Breast epithelium (tissue), 4 donors: ENCODE data around the gene PIGH. TPM values are rescaled to one million over a fixed set of nuclear protein-coding genes. Genes with fewer than 3 reads are reported as not detected.
"Not testable (repeated sequence)": the region's sequence is repeated elsewhere in the genome, so short reads cannot be mapped to it uniquely, and the experiment has no call there.

Experiments
- DNase-seq, 2 donors: peaks; one replicate each; pipeline ENCODE4 v3.0.0-alpha.2; 2019; ENCODE audit warnings: low spot score in 2 of 2
- H3K27ac ChIP-seq, 2 donors: fragments of 200-600 bp; sonication (generic) in 1 of 2; one replicate each; pipeline ENCODE4 v1.5.1; 2016 to 2019; ENCODE audit warnings: mild to moderate bottlenecking in 1 of 2
- H3K27me3 ChIP-seq, 2 donors: fragments of 200-600 bp; sonication (generic) in 1 of 2; one replicate each; pipeline versions ENCODE4 v1.5.1 to v1.6.0; 2017 to 2019; ENCODE audit warnings: control low read depth in 1 of 2, mild to moderate bottlenecking in 1 of 2
- H3K36me3 ChIP-seq: fragments of 200-600 bp; one replicate; pipeline ENCODE4 v1.5.1; 2019
- H3K4me1 ChIP-seq, 2 donors: fragments of 200-600 bp; sonication (generic); one replicate each; pipeline ENCODE4 v1.5.1; 2016 to 2019; ENCODE audit warnings: control low read depth in 1 of 2
- H3K4me3 ChIP-seq, 3 donors: fragments of 200-600 bp; sonication (generic); 1 replicate in 2 of 3; 2 replicates in 1 of 3; pipeline ENCODE4 v1.5.1; 2016 to 2019; ENCODE audit warnings: mild to moderate bottlenecking in 3 of 3, moderate library complexity in 2 of 3
- H3K9me3 ChIP-seq, 2 donors: fragments of 200-600 bp; sonication (generic) in 1 of 2; one replicate each; pipeline ENCODE4 v1.5.1; 2016 to 2019; ENCODE audit warnings: control low read depth in 1 of 2
- POLR2A ChIP-seq: fragments of 450-650 bp; IDR thresholded peaks from one replicate; pipeline ENCODE4 v1.6.1; 2016; ENCODE audit warnings: antibody characterized with exemption, mild to moderate bottlenecking, moderate library complexity
- POLR2AphosphoS5 ChIP-seq, 3 donors: sonication (generic); formaldehyde crosslinking; IDR thresholded peaks; one replicate each; pipeline ENCODE4 v1.6.1; 2017; ENCODE audit warnings: antibody characterized with exemption in 3 of 3
- intact Hi-C: fragments of 100-400 bp; cut with DNase I; formaldehyde crosslinking; loops from one replicate; pipeline ENCODE4 v1.15.1; 2023; ENCODE audit warnings: low total_unique reads
- total RNA-seq, 3 donors: library from RNA; depleted of rRNA; stranded (reverse); fragments of >200 nt; gene quantifications; one replicate each; pipeline ENCODE4 v1.1.0, GENCODE V29; 2016
- TF ChIP-seq, protein P1 (sequence below), 3 donors: fragments of 450-650 bp; IDR thresholded peaks; one replicate each; pipeline ENCODE4 v1.5.1; 2016 to 2017; ENCODE audit warnings: antibody characterized with exemption in 3 of 3, mild to moderate bottlenecking in 3 of 3, moderate library complexity in 3 of 3

Gene PIGH
- total RNA-seq, 3 donors from 2014 or later = 32.8 to 37.6 (median 33.8) TPM

GRCh38 chr14:67544590-67544989 is 55.5 kb downstream of the PIGH start:
- Histone ChIP-seq H3K36me3 (no peaks in the 10 kb centered on the region), H3K4me3 (no peak overlapping the region), H3K9me3 (no peaks in the 10 kb centered on the region), H3K27ac (no peak overlapping the region), H3K4me1 (no peaks in the 10 kb centered on the region), H3K27me3 (no peaks in the 10 kb centered on the region)
- intact Hi-C loops = no loop called here
- TF ChIP-seq, protein P1, sequence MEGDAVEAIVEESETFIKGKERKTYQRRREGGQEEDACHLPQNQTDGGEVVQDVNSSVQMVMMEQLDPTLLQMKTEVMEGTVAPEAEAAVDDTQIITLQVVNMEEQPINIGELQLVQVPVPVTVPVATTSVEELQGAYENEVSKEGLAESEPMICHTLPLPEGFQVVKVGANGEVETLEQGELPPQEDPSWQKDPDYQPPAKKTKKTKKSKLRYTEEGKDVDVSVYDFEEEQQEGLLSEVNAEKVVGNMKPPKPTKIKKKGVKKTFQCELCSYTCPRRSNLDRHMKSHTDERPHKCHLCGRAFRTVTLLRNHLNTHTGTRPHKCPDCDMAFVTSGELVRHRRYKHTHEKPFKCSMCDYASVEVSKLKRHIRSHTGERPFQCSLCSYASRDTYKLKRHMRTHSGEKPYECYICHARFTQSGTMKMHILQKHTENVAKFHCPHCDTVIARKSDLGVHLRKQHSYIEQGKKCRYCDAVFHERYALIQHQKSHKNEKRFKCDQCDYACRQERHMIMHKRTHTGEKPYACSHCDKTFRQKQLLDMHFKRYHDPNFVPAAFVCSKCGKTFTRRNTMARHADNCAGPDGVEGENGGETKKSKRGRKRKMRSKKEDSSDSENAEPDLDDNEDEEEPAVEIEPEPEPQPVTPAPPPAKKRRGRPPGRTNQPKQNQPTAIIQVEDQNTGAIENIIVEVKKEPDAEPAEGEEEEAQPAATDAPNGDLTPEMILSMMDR (IDR thresholded peaks at IDR 0.05) = no peak
- no peak for DNase-seq

DNA sequence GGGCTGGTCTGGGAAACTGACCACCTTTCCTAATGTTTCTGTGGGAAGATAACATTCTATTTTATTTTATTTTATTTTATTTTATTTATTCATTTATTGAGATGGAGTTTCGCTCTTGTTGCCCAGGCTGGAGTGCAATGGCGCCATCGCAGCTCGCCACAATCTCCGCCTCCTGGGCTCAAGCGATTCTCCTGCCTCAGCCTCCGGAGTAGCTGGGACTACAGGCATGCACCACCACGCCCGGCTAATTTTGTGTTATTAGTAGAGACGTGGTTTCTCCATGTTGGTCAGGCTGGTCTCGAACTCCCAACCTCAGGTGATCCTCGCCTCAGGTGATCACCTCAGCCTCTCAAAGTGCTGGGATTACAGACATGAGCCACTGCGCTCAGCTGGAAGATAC is 57.4 kb downstream of the PIGH start:
- H3K27ac ChIP-seq, H3K27me3 ChIP-seq, DNase-seq, H3K36me3 ChIP-seq, H3K4me3 ChIP-seq, H3K9me3 ChIP-seq, intact Hi-C loops, H3K4me1 ChIP-seq: not testable (repeated sequence)

DNA sequence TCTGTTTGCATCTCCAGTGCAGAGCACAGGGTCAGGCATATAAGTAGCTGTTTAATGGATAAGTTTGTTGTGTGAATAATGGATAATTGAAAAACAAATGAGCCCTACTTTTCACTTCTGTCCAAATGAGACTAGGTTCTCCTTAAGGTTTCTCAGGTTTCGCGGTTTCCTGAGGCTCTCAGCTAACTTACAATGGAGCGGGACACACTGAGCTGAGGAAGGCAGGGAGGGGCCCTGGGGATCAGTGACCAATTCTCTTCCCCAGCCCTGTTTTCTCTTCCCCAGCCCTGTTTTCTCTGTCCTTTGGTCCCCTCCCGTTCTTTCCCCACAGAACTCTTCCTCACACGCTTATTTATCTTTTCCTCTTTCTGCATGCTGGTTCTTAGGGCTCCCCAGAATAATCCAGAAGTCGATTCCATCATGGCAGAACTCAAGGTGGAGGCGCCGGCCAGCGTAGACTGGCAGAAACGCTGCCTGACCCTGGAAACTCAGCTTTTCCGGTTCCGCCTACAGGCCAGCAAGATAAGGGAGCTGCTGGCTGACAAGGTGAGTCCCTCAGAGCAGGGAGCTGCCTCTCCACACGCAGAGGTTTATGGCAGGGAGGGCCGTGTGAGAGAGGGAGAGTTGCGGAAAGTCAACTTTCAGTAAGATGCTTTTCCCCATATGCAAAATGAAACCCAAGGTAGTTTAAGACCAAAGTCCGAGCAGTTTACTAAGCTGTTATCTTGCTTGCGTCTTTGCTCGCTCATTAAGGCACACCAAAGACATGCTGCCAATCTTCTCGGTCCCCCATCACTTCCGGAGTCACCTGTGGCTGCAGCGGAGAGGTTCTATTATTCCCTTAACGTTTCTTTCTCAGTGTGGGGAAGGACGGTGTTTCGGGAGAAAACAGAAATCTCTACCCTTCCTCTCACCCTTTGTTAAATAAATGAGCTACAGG is 58.4 kb downstream of the PIGH start:
- no peaks in the 10 kb centered on the region for H3K9me3 ChIP-seq
- TF ChIP-seq POLR2AphosphoS5 (IDR thresholded peaks at IDR 0.05) = no peak
- no peak for TF ChIP-seq POLR2A
- TF ChIP-seq, protein P1 (IDR thresholded peaks at IDR 0.05) = no peak
- intact Hi-C loops = no loop called here
- H3K4me1 ChIP-seq = no peaks in the 10 kb centered on the region
- no peak for DNase-seq
- H3K4me3 ChIP-seq = no peak overlapping the region
- H3K27me3 ChIP-seq = no peaks in the 10 kb centered on the region
- H3K27ac ChIP-seq = no peak overlapping the region
- H3K36me3 ChIP-seq = no peaks in the 10 kb centered on the region

Other genes starting within 250 kb of the PIGH start
- gene ATP6V1D, start 240.5 kb downstream of the PIGH start, total RNA-seq = 100 to 1,000 TPM in 1 of 3 donors, 10 to 100 TPM in 2; 58.0 to 102 (median 75.2) TPM
- gene EIF2S1, start 239.9 kb downstream of the PIGH start, total RNA-seq = 100 to 1,000 TPM in 1 of 3 donors, 10 to 100 TPM in 2; 63.9 to 107 (median 89.4) TPM
- gene PLEK2, start 188.1 kb downstream of the PIGH start, total RNA-seq = 1 to 10 TPM in 2 of 3 donors, not detected in 1; 3.4 to 5.2 TPM
- gene TMEM229B, start 111.5 kb downstream of the PIGH start, total RNA-seq = 10 to 100 TPM in 1 of 3 donors, 1 to 10 TPM in 1, under 1 TPM in 1; 0.64 to 10.2 (median 6.0) TPM
- 10 to 100 TPM in 2 of 3 donors, 1 to 10 TPM in 1; 2.9 to 18.9 (median 14.7) TPM for gene PLEKHH1, start 67.0 kb downstream of the PIGH start, total RNA-seq
- gene ARG2, start 19.7 kb upstream of the PIGH start, total RNA-seq = 1 to 10 TPM; 2.9 to 5.2 (median 4.4) TPM
- 100 to 1,000 TPM in 1 of 3 donors, 10 to 100 TPM in 2; 62.8 to 169 (median 80.6) TPM for gene VTI1B, start 74.4 kb upstream of the PIGH start, total RNA-seq
- gene RDH11, start 95.5 kb upstream of the PIGH start, total RNA-seq = 10 to 100 TPM; 25.3 to 57.5 (median 42.3) TPM
- gene RDH12, start 101.6 kb upstream of the PIGH start, total RNA-seq = not detected
- gene ZFYVE26, start 216.3 kb upstream of the PIGH start, total RNA-seq = 10 to 100 TPM; 31.5 to 42.6 (median 36.3) TPM
- 10 to 100 TPM; 10.6 to 77.6 (median 33.8) TPM for gene RAD51B, start 219.5 kb upstream of the PIGH start, total RNA-seq